ENCODE data around the gene F12.
A peak's percentile ranks its signal among the peaks of the same experiment; 100 is the strongest.
"Not testable (repeated sequence)": the region's sequence is repeated elsewhere in the genome, so short reads cannot be mapped to it uniquely, and the experiment has no call there.

Gene F12

DNA sequence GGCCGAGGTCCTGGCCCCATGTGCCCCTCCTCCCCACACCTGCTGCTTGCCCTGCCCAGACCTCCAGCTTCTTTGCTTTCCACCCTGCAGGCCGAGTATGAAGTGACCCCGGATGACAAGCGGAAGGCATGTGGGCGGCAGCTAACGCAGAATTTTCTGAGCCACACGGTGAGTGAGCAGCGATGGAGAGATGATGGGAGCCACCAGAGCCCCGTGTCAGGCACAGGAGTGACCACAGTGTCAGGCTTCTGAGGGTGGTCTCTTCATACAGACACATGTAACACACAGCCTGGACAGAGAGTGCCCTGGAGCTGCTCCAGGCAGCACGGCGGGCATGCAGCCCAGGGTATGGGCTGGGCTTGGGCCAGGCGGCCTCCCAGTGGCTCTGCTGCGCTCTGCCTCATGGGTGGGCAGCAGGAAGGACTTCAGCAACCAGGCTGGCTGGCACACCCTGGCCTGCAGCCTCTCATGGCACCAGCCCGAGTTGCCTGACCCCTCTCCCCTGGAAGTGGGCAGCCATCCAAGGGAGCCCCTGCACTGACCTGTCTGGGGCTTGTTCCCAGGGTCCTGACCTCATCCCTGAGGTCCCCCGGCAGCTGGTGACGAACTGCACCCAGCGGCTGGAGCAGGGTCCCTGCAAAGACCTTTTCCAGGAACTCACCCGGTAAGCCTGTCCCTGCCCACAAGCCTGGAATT, 22.9 kb upstream of the F12 start:
- no peak for DNase-seq

DNA sequence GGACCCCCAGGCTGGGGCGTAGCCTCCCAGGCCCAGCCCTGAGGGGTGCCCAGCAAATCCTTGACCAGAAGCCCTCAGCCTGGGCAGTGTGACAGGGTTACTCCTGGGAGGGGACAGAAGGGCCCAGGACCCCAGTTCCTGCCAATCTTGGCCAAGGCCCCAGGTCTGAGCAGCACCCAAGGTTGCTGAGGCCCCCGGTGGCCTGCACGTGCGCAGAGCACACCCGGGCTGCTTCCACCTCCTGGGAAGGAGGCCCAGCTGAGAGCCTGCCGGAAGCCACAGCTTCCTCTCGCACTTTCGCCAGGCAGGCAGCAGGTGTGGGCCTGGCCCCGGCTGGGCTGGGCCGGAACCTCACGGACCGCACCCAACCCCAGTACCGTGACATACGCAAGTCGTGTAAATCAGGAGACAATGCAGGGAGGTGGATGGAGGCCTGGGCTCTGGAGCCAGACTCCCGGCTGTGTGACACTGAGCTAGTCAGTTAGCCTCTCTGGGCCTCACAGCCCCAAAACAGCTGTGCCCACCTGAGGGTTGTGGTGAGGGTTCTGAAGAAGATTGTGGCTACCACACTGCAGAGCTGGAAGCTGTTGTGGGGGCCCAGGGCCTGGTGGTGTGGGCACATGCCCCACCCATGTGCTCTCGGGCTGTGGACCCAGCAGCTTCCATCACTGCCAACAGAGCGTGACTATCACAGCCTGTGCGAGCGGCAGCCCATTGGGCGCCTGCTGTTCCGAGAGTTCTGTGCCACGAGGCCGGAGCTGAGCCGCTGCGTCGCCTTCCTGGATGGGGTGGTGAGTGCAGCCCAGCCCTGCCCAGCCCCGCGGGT, 22.2 kb upstream of the F12 start:
- DNase-seq, result no peak

GRCh38 chr5:177430972-177431316, 21.6 kb upstream of the F12 start:
- no peak for DNase-seq

- DNase-seq, result no peak
Measured at GRCh38 chr5:177430140-177430951, 21.0 kb upstream of the F12 start.

GRCh38 chr5:177429248-177430040, 20.1 kb upstream of the F12 start:
- no peak for DNase-seq

DNA sequence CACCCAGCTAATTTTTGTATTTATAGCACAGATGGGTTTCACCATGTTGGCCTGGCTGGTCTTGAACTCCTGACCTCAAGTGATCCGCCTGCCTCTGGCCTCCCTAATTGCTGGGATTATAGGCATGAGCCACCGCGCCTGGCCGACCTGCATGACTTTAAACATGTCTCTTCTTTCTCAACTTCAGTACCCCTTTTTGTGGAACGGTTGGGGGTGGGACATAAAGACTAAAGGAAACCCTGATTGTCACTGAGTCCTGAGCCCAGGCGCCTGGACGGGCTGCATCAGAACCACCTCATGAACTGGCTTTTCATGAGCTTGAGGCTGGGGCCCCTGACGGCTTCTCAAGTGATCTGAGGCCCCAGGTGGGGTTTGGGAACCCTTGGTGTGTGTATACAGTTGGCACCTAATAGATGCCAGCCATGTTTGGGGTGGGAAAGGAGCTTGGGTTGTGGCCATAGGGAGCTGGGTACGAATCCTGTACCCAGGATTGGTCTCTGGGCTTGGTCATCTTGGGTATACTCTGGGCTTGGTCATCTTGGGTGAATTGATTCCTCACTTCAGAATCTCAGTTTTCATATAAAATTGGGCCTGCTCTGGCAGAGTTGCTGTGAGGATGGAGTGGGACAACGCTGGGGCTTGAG, 19.3 kb upstream of the F12 start:
- no peak for DNase-seq

DNA sequence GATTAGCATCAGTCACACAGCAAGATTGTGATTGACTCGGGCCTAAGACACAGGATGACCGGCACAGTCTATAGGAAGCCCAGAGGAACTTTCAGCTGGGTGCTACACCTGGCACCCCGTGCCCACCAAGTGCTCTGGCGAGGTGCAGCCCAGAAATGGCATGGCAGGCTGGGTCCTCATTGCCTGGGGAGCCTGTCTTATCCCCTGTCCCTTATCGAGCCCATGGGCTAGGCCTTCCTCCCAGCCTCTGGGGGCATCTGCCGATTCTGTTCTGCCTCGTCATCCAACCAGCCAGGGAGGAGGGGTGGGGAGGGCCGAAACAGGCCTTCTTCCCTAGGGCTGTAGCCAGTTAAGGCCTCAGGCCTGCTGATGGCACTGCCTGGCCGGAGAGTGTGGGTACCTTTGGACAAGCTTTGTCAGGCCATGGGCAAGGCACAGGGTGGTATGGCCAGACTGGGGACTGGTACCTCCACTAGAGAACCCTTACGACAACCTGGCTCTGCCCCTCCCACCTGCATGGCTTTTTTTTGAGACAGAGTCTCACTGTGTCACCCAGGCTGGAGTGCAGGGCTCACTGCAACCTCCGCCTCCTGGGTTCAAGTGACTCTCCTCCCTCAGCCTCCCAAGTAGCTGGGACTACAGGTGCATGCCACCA, 18.7 kb upstream of the F12 start:
- DNase-seq, result no peak

GRCh38 chr5:177427211-177427822, 18.0 kb upstream of the F12 start:
- DNase-seq, result no peak

DNA sequence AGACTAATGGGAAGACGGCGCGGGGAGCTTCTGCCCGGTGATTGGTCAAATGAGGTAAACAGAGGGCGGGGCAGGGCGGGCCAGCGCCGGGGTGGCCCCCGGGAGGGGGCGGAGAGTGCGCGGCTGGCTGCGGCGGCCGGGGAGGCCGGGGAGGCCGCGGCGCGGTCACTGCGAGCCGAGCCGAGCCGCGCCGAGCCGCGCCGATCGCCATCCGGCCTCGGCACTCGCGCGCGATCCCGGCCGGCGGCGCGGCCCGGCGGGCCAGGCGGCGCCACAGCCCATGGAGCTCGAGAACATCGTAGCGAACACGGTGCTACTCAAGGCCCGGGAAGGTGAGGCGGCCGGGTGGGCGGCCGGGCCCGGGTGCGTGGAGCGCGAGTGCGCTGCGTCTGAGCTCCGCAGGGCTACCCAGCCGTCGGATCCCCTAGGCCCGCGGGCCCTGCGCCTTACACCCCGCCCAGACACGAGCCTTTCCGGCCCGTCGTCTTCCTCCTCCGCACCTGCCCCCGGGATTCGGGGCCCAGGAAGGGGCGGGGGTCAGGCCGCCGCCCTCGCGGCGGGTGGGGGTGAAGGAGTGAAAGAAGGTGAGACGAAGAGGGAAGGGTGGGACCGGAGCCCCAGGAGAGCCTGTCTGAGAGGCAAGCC, 17.3 kb upstream of the F12 start, which contains the start of gene GRK6:
GRK6 (plus strand) TSS at position 111 of the 645 bp plus-strand sequence; CDS start at position 281, 170 bp downstream.
- DNase-seq, result peak; percentile 76

DNA sequence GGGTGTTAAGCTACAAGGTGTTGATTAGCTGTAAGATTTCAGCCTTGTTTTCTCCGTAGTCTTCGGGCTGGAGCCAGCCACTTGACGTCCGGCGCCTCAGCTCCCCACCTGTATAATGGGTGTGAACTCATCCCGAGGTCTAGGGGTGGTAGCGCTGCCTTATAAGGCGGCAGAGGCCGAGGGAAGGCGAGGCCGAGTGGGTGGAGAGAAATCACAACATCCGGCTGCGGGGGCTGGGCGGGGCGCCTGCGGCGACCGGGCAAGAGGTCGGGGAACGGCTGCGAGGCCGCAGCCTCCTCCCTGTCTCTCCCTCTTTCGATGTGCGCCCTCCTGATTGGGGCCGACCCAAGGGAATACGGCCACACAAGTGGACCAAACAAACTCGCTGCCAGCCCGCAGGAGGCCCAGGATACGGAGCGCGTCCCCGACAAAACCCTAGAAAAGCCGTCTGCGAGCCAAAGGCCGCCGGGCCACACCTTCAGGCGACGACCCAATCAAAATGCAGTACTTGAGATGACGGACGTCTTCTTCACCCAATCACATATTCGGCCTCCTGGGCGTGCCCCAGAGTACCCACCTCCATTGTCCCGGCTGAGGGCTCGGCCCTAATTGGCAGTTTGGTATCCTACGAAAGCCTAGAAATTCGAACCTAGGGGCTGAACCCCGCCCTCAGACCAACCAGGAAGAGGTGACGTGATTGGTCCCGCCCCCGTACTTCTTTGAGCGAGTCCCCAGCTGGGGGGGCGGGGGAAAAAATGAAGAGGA, 16.6 kb upstream of the F12 start:
- DNase-seq, result peak; percentile 100

DNA sequence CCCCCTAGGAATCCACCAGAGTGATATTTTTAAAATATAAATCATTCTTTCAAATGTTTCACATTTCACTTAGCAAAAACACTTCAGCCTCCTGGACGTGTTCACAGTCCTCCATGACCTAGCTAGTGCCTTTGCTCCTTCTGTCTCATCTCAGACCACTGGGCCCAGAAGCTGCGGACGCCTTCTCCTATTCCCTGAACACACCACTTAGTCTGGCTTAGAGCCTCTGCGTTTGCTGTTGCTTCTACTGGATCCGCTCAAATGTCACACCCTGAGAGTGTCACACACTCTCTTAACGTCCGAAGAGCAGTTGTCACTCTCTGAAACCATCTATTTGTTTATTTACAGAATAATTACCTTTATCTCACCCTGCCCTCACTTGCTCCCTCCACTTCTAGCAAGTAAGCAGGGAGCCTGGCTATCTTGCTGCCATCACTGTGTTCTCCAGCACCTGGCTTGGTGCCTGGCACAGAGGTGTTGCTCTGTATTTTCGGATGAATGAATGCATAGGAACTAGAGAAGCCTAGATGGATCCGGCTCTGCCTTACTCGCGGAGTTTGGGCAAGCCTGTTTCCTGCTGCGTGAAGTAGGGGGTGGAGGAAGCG, 15.9 kb upstream of the F12 start:
- DNase-seq, result no peak

DNA sequence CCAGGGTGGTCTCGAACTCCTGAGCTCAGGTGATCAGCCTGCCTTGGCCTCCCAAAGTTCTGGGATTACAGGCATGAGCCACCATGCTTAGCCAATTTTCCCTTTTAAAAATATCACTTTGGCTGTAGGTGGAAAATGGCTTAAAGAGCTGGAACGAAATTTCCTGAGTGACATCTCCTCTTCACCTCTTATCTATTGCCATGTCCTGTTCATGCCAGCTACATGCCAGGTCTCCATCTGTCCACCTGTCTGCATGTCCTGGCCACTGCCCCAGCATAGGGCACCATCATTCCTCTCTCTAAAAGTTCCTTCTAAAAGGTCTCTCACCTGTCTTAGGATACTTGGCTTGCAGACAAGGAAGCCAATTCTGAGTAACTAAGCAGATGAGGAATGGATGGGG, 14.3 kb upstream of the F12 start:
- no peak for DNase-seq

- no peak for DNase-seq
Measured at GRCh38 chr5:177421062-177421798, 11.9 kb upstream of the F12 start.

- not testable (repeated sequence) for DNase-seq
Measured at GRCh38 chr5:177420472-177420871, 11.1 kb upstream of the F12 start.

GRCh38 chr5:177419046-177419445, 9.7 kb upstream of the F12 start:
- DNase-seq, result no peak

DNA sequence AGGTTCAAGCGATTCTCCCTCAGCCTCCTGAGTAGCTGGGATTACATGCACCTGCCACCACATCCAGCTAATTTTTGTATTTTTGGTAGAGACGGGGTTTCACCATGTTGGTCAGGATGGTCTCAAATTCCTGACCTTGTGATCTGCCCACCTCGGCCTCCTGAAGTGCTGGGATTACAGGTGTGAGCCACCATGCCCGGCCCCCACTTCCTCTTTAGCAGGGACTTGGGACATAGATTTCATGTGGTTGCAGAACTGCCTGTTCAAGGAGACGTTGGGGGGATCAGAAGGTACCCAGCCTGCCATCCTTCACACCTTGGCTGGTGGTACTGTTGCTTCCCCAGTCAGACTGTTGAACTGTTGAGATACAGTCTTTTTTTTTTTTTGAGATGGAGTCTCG, 7.7 kb upstream of the F12 start:
- DNase-seq, result not testable (repeated sequence)

DNA sequence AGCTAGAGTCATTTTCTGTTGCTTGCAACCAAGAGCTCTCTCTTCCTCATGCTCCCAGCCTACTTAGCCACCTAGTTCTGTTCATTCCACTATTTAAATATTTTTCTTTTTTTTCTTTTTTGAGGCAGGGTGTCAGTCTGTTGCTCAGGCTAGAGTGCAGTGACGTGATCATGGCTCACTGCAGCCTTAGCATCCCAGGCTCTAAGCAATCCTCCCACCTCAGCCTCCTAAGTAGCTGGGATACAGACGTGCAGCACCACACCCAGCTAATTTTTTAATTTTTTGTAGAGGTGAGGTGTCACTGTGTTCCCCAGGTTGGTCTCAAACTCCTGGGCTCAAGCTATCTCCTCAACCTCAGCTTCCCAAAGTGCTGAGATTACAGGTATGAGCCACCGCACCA, 5.1 kb upstream of the F12 start:
- no peak for DNase-seq

DNA sequence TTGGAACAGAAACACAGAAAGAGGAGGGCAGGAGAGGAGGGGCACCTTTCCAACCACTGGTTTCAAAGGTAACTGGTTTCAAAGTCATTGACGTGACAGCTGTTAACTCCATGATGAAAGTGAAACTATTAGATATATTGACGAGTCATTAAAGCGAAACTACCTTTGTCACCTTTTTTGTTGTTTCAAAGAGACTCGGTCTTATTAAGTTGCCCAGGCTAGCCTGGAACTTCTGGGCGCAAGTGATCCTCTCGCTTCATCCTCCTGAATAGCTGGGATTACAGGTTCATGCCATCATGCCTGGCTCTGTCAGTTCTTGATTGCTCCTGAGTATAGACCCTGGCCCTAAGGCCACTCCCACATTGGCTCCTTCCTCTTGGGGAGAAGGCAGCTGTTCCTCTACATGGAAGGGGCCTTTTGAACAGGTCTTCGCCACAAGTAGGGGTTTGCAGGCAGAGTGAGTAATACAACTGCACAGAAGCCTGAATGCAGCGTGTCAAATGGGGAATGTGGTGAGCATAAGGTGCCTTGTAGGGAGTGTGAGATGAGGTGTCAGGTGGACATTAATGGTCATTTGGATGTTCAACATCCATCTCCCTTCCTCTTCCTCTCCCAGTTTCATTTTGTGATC, 3.4 kb upstream of the F12 start:
- DNase-seq, result no peak

Data from NCI-H69 (cell line).